COLO829 (cell line): Measurements from ENCODE around the gene STK32A.
A peak's percentile ranks its signal among the peaks of the same experiment; 100 is the strongest.
"Not testable (repeated sequence)": the region's sequence is repeated elsewhere in the genome, so short reads cannot be mapped to it uniquely, and the experiment has no call there.

ENCODE experiments used
- DNase-seq: peaks from one replicate; pipeline ENCODE4 v3.0.0; 2012; ENCODE audit warnings: low spot score

The STK32A gene

DNA sequence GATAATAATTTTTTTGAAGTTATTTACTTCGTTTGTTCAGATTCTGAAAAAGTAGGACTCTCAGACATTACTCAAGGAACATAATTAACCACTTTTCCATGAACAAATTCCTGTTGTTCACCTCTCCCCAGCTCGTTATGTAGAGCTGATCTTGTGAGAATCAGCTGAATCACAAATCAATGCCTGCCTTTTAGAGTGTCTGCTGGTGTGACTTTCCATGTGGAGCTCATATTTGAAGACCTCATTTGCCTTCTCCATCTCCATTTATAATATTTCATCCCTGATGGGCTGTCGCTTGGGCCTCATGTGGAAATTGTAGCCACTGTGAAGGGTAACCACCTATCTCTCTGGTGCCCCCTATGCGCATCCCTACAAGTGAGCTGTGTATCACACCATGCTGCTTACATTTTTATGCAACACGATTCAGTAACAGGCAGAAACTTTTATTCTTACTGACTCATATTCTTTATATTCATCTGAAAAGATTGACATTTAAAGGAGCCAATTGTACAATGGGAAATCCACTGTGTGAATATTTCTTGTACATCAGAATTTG is 111.3 kb downstream of the STK32A start:
- peak; percentile 36 for DNase-seq

- no peak for DNase-seq
These were observed 113.2 kb downstream of the STK32A start for GRCh38 chr5:147348046-147348445.

DNA sequence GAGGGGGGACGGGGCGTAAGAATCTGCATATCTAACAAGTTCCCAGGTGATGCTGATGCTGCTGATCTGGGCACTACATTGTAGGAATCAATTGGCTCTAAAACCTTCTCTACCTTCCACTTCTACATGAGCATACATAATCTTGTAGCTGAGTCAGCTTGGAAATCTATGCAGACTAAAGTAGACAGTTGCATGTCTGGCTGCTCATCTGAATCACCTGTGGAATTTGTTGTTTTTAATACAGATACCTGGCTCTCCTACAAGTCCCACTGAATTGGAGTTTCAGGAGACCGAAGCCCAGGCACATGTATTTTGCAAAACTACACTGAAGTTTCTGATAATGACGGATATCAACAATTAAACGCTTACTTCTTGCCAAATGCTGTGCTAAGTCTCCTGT is 113.6 kb downstream of the STK32A start:
- no peak for DNase-seq

- DNase-seq, result no peak
These were observed 114.4 kb downstream of the STK32A start for GRCh38 chr5:147349241-147349640.

GRCh38 chr5:147359101-147359500 is 124.3 kb downstream of the STK32A start:
- no peak for DNase-seq

- DNase-seq, result no peak
These were observed 124.8 kb downstream of the STK32A start for GRCh38 chr5:147359581-147359980.

DNA sequence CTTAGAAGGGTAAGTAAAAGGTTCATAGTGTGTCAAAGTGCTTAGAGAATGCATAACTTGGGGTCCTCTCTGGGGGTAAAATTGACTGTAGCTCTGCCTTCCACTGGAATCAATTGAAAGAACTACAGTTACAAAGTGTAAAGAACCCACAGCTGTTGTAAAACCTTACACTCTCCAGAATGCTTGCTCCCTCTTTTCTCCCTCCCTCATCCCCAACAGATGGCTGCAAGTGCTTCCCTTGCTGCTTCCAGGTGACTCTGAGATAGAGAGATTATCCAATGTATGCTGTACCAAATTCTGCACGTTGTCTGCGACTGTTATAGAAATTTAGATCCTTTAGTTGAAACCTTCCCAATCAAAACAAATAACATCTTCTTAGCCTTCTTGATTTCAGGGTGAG is 126.0 kb downstream of the STK32A start:
- DNase-seq, result no peak

GRCh38 chr5:147361441-147362175 is 126.8 kb downstream of the STK32A start:
- DNase-seq, result peak; percentile 83

GRCh38 chr5:147367381-147367780 is 132.6 kb downstream of the STK32A start:
- not testable (repeated sequence) for DNase-seq

- peak; percentile 23 for DNase-seq
These were observed 135.0 kb downstream of the STK32A start for GRCh38 chr5:147369742-147370374.

GRCh38 chr5:147371290-147371689 is 136.5 kb downstream of the STK32A start:
- no peak for DNase-seq

DNA sequence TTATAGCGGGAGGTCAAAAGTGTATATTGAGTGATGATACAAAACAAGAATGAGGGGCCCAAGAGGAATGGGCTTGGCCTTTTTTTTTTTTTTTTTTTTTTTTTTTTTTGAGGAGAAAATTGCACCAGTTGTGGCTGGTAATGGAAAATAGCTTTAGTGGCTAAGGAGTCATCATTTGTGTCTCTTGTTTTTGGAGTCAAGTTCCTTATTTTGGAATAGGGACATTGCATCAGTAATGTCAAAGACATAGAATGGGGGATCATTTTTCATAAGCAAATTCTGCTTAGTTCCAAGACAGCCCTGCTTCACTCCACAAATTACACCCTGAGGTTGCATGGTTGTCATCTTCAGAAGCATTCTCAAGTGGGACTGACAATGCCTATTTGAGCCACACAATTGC is 137.4 kb downstream of the STK32A start:
- DNase-seq, result no peak

GRCh38 chr5:147373328-147373727 is 138.5 kb downstream of the STK32A start:
- no peak for DNase-seq

GRCh38 chr5:147375151-147375550 is 140.3 kb downstream of the STK32A start:
- DNase-seq, result no peak

DNA sequence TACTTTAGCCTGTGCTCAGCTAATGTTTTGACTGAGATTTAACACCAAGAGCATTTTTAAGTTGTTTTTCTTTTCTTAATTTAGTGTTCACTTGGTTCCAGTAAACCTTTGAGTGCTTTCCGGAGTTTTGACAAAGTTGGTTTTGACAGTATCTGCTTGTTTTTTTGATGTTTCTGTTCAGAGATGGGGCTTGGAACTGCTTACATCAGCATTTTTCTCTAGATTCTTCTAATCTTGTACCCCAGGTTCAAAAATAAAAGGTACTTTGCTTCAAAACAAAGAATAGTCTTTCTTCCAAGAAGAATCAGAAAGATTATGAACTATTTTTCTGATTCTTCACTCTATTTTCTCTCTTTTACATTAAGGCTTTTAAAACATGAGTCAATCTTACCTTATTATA is 142.9 kb downstream of the STK32A start:
- no peak for DNase-seq

DNA sequence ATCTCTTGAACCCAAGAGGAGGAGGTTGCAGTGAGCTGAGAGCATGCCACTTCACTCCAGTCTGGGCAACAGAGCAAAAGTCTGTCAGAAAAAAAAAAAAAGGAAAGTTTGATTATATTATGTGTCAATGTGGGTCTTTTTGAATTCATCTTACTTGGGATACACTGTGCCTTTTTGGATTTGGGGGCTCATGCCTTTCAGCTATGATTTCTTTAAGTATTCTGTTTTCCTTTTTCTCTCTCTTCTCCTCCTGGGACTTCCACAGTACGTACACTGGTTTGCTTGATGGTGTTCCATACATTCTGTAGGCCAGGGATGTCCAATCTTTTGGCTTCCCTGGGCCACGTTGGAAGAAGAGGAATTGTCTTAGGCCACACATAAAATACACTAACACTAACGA is 146.7 kb downstream of the STK32A start:
- DNase-seq, result no peak

DNA sequence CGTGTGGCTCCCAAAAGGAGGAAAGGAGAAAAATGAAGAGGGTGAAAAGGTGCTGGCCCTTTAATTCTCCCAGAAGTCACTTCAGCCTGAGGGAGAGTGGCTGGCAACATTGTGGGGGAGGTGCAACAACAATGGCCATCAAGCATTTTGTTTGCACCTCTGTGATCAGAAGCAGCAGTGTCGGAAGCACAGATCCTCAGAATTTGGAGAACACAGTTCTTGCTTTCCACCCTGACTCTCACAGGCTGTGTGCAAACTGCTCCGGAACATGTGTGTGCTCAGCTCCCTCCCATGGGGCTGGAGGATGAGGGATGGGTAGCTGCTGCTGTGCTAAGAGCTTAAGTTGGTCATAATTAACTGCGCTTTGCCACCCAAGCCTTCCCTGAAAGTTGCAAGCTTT is 147.9 kb downstream of the STK32A start:
- no peak for DNase-seq

GRCh38 chr5:147384346-147385193 is 149.7 kb downstream of the STK32A start:
- DNase-seq, result no peak

- no peak for DNase-seq
These were observed 152.3 kb downstream of the STK32A start for GRCh38 chr5:147387109-147387508.

DNA sequence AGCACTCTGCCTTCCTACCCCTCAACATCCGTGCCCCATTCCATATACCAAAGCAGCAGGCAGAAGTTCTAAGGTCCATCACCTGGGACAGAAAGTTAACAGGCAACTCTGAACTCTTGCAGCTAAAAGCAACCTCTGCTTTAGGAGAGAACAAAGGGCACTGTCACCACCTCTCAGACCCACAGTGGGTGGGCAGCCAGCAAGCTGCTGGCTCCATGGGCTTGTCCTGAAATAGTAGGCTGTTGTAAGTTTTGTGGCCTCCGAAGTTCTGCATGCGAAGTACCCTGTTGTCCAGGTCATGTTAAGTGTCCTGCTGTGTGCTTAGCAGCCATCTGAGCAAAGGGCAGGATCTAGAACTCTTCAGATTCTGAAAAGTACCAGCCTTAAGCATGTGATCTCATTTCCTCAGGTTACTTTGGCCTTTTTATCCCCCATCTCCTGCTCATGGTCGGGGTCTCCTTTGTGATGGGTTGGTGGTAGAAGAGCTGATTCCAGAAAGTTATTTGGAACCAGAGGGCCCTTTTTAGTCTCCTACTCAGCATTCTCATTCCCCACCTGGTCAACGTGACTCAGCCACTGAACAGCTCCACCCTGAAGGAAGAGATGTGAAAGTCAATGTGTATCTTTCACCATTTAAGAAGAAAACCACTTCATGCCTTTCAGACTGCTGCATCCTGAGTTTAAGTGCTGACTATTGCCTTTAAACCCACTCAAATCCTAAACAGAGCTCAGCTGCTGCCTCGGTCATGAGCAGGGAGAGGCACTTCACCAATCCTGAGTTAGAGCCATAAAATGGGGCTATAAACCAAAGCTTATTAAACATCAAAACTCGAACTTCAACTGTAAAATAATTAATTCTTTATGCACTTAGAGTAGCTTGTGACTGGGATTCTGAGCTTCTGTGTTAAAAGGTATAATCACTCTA is 153.6 kb downstream of the STK32A start:
- DNase-seq, result no peak

DNA sequence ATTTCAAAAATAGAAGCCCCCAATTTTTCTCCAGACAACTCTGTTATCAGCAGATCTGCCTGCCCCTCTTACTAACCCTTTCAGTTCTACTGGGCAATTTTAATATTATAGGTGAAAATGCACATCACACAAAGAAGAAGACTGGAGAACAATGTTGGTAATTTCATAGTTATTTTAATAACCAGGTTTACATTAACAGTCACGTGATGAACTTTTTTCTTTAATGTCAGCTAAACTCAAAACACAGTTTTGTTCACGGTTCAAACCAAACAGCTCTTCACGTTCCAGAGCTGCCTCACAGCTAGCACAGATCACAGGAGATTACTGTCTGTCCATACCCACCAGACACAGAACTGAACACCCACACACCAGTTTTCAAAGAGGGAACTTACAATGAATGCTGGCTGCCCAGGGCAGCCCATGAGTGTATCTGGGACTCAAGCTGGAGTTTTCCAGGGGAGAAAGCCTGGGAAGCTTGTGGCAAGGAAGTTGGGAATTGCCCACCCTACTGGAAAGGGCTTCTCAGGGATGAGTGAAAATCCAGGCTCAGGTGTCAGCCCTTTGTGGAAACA is 155.9 kb downstream of the STK32A start:
- peak; percentile 14 for DNase-seq
